Measurements from ENCODE around the gene TSPEAR. TPM values are rescaled to one million over a fixed set of nuclear protein-coding genes. Genes with fewer than 3 reads are reported as not detected.
"Not testable (repeated sequence)": the region's sequence is repeated elsewhere in the genome, so short reads cannot be mapped to it uniquely, and the experiment has no call there.

The TSPEAR gene
- total and polyA plus RNA-seq, 7 experiments from 2014 or later = 0.07 TPM; not detected in 6

DNA sequence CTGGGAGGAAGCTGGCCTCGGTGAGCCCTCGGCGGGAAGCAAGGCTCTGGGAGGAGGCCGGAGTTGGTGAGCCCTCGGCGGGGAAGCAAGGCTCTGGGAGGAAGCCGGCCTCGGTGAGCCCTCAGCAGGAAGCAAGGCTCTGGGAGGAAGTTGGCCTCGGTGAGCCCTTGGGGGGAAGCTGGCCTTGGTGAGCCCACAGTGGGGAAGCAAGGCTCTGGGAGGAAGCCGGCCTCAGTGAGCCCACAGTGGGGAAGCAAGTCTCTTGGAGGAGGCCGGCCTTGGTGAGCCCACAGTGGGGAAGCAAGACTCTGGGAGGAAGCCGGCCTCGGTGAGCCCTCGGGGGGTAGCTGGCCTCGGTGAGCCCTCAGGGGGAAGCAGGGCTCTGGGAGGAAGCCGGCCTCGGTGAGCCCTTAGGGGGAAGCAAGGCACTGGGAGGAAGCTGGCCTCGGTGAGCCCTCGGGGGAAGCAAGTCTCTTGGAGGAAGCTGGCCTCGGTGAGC, 207.4 kb downstream of the TSPEAR start:
- DNase-seq = peak in 1 of 9 donors; percentile 13
- Mint-ChIP-seq H3K9me3 (no peaks in the 10 kb centered on the region), H3K4me1 (peaks cover 0 to 9% (median 4%) of the 10 kb centered on the region in 7 donors), H3K27me3 (no peaks in the 10 kb centered on the region), H3K4me3 (peak overlapping the region in 3 of 10 donors; percentile 5 to 25 (median 19)), H3K36me3 (no peaks in the 10 kb centered on the region), H3K27ac (peak overlapping the region in 3 of 9 donors; percentile 12 to 84 (median 12))
- H3K4me3 ChIP-seq (ENCODE audit: low read length) = no peak overlapping the region
- CTCF ChIA-PET = interaction anchor here (0.7 to 1.5 kb wide), 2 partner anchors 183 to 289 kb away, joined by 3 to 4 read pairs; no protein-coding TSS in a partner anchor
- peak overlapping the region; percentile 7 for H3K27ac ChIP-seq (ENCODE audit: low read depth, low read length)
- ATAC-seq = no peak
- POLR2A ChIA-PET = interaction anchor here (0.7 kb wide), 1 partner anchor 71 kb away, joined by 3 read pairs; no protein-coding TSS in a partner anchor
- H3K9me3 ChIP-seq (ENCODE audit: control insufficient read depth in 2 of 3, low read length in 3 of 3) = no peaks in the 10 kb centered on the region
- no peaks in the 10 kb centered on the region for H3K4me1 ChIP-seq (ENCODE audit: control insufficient read depth in 2 of 2, insufficient read depth in 2 of 2, low read length in 2 of 2)
- intact Hi-C loops (cut with micrococcal nuclease) = no loop called here
- H3K27me3 ChIP-seq (ENCODE audit: control insufficient read depth in 2 of 2, insufficient read depth in 2 of 2, low read length in 2 of 2) = no peaks in the 10 kb centered on the region
- no peaks in the 10 kb centered on the region for H3K36me3 ChIP-seq (ENCODE audit: control insufficient read depth in 2 of 3, insufficient read depth in 3 of 3, low read length in 3 of 3)

DNA sequence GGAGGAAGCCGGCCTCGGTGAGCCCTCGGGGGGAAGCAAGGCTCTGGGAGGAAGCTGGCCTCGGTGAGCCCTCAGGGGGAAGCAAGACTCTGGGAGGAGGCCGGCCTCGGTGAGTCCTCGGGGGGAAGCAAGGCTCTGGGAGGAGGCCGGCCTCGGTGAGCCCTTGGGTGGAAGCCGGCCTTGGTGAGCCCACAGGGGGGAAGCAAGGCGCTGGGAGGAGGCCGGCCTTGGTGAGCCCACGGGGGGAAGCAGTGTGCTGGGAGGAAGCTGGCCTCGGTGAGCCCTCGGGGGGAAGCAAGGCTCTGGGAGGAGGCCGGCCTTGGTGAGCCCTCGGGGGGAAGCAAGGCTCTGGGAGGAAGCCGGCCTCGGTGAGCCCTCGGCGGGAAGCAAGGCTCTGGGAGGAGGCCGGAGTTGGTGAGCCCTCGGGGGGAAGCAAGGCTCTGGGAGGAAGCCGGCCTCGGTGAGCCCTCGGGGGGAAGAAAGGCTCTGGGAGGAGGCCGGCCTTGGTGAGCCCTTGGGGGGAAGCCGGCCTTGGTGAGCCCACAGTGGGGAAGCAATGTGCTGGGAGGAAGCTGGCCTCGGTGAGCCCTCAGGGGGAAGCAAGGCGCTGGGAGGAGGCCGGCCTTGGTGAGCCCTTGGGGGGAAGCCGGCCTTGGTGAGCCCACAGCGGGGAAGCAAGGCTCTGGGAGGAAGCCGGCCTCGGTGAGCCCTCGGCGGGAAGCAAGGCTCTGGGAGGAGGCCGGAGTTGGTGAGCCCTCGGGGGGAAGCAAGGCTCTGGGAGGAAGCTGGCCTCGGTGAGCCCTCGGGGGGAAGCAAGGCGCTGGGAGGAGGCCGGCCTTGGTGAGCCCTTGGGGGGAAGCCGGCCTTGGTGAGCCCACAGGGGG, 208.1 kb downstream of the TSPEAR start:
- POLR2A ChIA-PET = interaction anchor here (0.7 to 0.8 kb wide), 2 partner anchors 12 to 71 kb away, joined by 3 to 4 read pairs; no protein-coding TSS in a partner anchor
- CTCF ChIA-PET = interaction anchor here (0.7 to 2.2 kb wide), 2 partner anchors 8 to 184 kb away, joined by 3 to 9 read pairs; no protein-coding TSS in a partner anchor
- H3K9me3 Mint-ChIP-seq; H3K36me3 Mint-ChIP-seq; intact Hi-C loops (cut with micrococcal nuclease); H3K36me3 ChIP-seq (ENCODE audit: control insufficient read depth in 2 of 3, insufficient read depth in 3 of 3, low read length in 3 of 3); ATAC-seq; DNase-seq; H3K27me3 ChIP-seq (ENCODE audit: control insufficient read depth in 2 of 2, insufficient read depth in 2 of 2, low read length in 2 of 2); H3K4me1 Mint-ChIP-seq; H3K27ac ChIP-seq (ENCODE audit: low read depth, low read length); H3K4me1 ChIP-seq (ENCODE audit: control insufficient read depth in 2 of 2, insufficient read depth in 2 of 2, low read length in 2 of 2); H3K27me3 Mint-ChIP-seq; H3K4me3 ChIP-seq (ENCODE audit: low read length); H3K9me3 ChIP-seq (ENCODE audit: control insufficient read depth in 2 of 3, low read length in 3 of 3): not testable (repeated sequence)
- Mint-ChIP-seq H3K4me3 (peak overlapping the region in 1 of 10 donors; percentile 25), H3K27ac (peak overlapping the region in 1 of 9 donors; percentile 84)

DNA sequence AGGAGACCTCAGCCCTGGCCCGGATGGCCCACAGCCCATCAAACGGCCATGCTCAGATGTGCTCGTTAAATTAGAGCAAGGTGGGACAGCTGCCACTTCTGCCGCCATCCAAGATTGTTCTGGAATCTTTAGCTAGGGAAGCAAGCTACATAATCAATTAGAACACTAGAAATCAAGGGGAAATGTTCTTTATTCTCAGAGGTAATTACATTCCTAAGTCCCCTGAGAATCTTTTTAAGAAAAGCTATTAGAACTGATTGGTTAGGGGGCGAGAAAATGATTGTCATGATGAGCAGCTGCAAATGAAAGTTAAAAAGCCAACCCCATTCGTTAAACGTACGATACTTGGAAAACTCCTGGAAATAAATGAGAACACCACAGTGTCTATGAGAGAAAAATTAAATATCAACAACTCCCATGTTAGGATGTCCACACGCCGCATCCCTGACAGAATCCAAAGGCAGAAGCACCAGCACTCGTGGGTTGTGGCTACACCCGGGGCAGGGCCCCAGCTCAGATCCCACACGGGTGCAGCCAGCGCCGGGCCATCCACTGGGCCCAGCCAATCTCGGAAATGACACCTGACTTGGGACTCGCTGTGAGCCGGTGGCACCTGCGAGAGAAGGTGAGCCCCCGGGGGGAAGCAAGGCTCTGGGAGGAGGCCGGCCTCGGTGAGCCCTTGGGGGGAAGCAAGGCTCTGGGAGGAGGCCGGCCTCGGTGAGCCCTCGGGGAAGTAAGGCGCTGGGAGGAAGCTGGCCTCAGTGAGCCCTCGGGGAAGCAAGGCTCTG, 209.0 kb downstream of the TSPEAR start:
- ChIA-PET POLR2A (interaction anchor here (0.8 kb wide), 1 partner anchor 11 kb away, joined by 4 read pairs; no protein-coding TSS in a partner anchor), CTCF (interaction anchor here (2.2 kb wide), 1 partner anchor 9 kb away, joined by 9 read pairs; no protein-coding TSS in a partner anchor)
- Mint-ChIP-seq H3K27me3 (peaks cover 0 to 6% (median 3%) of the 10 kb centered on the region in 5 donors), H3K4me1 (peaks cover 0 to 10% (median 4%) of the 10 kb centered on the region in 7 donors), H3K9me3 (no peaks in the 10 kb centered on the region), H3K36me3 (no peaks in the 10 kb centered on the region), H3K4me3 (no peak overlapping the region), H3K27ac (peak overlapping the region in 3 of 9 donors; percentile 20 to 72 (median 38))
- no peaks in the 10 kb centered on the region for H3K9me3 ChIP-seq (ENCODE audit: control insufficient read depth in 2 of 3, low read length in 3 of 3)
- no peak overlapping the region for H3K4me3 ChIP-seq (ENCODE audit: low read length)
- H3K4me1 ChIP-seq (ENCODE audit: control insufficient read depth in 2 of 2, insufficient read depth in 2 of 2, low read length in 2 of 2) = no peaks in the 10 kb centered on the region
- no peak for ATAC-seq
- intact Hi-C loops (cut with micrococcal nuclease) = no loop called here
- H3K27ac ChIP-seq (ENCODE audit: low read depth, low read length) = no peak overlapping the region
- DNase-seq = no peak
- H3K36me3 ChIP-seq (ENCODE audit: control insufficient read depth in 2 of 3, insufficient read depth in 3 of 3, low read length in 3 of 3) = no peaks in the 10 kb centered on the region
- no peaks in the 10 kb centered on the region for H3K27me3 ChIP-seq (ENCODE audit: control insufficient read depth in 2 of 2, insufficient read depth in 2 of 2, low read length in 2 of 2)

DNA sequence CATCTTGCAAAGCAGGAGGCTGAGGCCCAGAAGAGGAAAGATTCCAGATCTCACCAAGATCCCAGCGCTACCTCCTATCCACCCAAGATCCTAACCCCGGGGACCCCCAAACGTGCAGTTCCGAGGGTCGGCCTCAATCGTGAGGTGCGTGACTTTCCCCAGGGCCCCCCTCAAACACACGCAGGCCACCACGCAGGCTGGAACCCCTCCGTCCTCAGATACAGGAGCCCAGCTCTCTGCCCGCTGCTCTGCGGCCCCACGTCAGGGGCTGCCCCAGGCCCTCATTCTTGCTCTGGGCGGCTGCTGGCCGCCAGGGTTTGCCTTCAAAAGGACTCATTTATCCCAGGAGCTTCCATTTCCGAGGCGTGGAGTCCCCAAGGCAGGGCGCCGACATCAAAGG, 211.3 kb downstream of the TSPEAR start:
- Histone ChIP-seq H3K4me1 (ENCODE audit: control insufficient read depth in 2 of 2, insufficient read depth in 2 of 2, low read length in 2 of 2) (no peaks in the 10 kb centered on the region), H3K4me3 (ENCODE audit: low read length) (no peak overlapping the region), H3K36me3 (ENCODE audit: control insufficient read depth in 2 of 3, insufficient read depth in 3 of 3, low read length in 3 of 3) (no peaks in the 10 kb centered on the region), H3K27me3 (ENCODE audit: control insufficient read depth in 2 of 2, insufficient read depth in 2 of 2, low read length in 2 of 2) (no peaks in the 10 kb centered on the region), H3K27ac (ENCODE audit: low read depth, low read length) (no peak overlapping the region), H3K9me3 (ENCODE audit: control insufficient read depth in 2 of 3, low read length in 3 of 3) (no peaks in the 10 kb centered on the region)
- DNase-seq (no peak), ATAC-seq (no peak)
- H3K27ac Mint-ChIP-seq = no peak overlapping the region
- no peak overlapping the region for H3K4me3 Mint-ChIP-seq
- CTCF ChIA-PET = interaction anchor here (1.2 kb wide), 1 partner anchor 10 kb away, joined by 5 read pairs; no protein-coding TSS in a partner anchor
- H3K4me1 Mint-ChIP-seq = peaks cover 0 to 10% (median 4%) of the 10 kb centered on the region in 7 donors
- intact Hi-C loops (cut with micrococcal nuclease) = no loop called here
- POLR2A ChIA-PET = no interaction called here
- peaks cover 0 to 10% (median 5%) of the 10 kb centered on the region in 5 donors for H3K27me3 Mint-ChIP-seq
- peaks cover 0 to 2% (median 0%) of the 10 kb centered on the region in 11 donors for H3K9me3 Mint-ChIP-seq
- H3K36me3 Mint-ChIP-seq = peaks cover 0 to 3% (median 0%) of the 10 kb centered on the region in 5 donors

GRCh38 chr21:44499631-44500030, 211.7 kb downstream of the TSPEAR start:
- H3K4me1 Mint-ChIP-seq = peaks cover 0 to 10% (median 4%) of the 10 kb centered on the region in 7 donors
- Histone ChIP-seq H3K27me3 (ENCODE audit: control insufficient read depth in 2 of 2, insufficient read depth in 2 of 2, low read length in 2 of 2) (no peaks in the 10 kb centered on the region), H3K4me3 (ENCODE audit: low read length) (no peak overlapping the region), H3K36me3 (ENCODE audit: control insufficient read depth in 2 of 3, insufficient read depth in 3 of 3, low read length in 3 of 3) (no peaks in the 10 kb centered on the region), H3K27ac (ENCODE audit: low read depth, low read length) (no peak overlapping the region), H3K4me1 (ENCODE audit: control insufficient read depth in 2 of 2, insufficient read depth in 2 of 2, low read length in 2 of 2) (no peaks in the 10 kb centered on the region), H3K9me3 (ENCODE audit: control insufficient read depth in 2 of 3, low read length in 3 of 3) (no peaks in the 10 kb centered on the region)
- peaks cover 0 to 2% (median 0%) of the 10 kb centered on the region in 11 donors for H3K9me3 Mint-ChIP-seq
- H3K27me3 Mint-ChIP-seq = peaks cover 0 to 10% (median 5%) of the 10 kb centered on the region in 5 donors
- no peak overlapping the region for H3K27ac Mint-ChIP-seq
- H3K4me3 Mint-ChIP-seq = no peak overlapping the region
- intact Hi-C loops (cut with micrococcal nuclease) = no loop called here
- ATAC-seq (no peak), DNase-seq (no peak)
- CTCF ChIA-PET = no interaction called here
- H3K36me3 Mint-ChIP-seq = peaks cover 0 to 3% (median 0%) of the 10 kb centered on the region in 5 donors
- POLR2A ChIA-PET = no interaction called here

GRCh38 chr21:44499211-44499560, 212.2 kb downstream of the TSPEAR start:
- H3K27me3 Mint-ChIP-seq = peaks cover 0 to 10% (median 5%) of the 10 kb centered on the region in 5 donors
- no peaks in the 10 kb centered on the region for H3K27me3 ChIP-seq (ENCODE audit: control insufficient read depth in 2 of 2, insufficient read depth in 2 of 2, low read length in 2 of 2)
- H3K4me1 Mint-ChIP-seq = peaks cover 0 to 10% (median 3%) of the 10 kb centered on the region in 7 donors
- CTCF ChIA-PET = no interaction called here
- no peak overlapping the region for H3K27ac ChIP-seq (ENCODE audit: low read depth, low read length)
- ATAC-seq = no peak
- peaks cover 0 to 2% (median 0%) of the 10 kb centered on the region in 11 donors for H3K9me3 Mint-ChIP-seq
- POLR2A ChIA-PET = no interaction called here
- no peak for DNase-seq
- no peaks in the 10 kb centered on the region for H3K4me1 ChIP-seq (ENCODE audit: control insufficient read depth in 2 of 2, insufficient read depth in 2 of 2, low read length in 2 of 2)
- H3K36me3 Mint-ChIP-seq = peaks cover 0 to 3% (median 0%) of the 10 kb centered on the region in 5 donors
- no peak overlapping the region for H3K27ac Mint-ChIP-seq
- H3K4me3 ChIP-seq (ENCODE audit: low read length) = no peak overlapping the region
- intact Hi-C loops (cut with micrococcal nuclease) = no loop called here
- H3K36me3 ChIP-seq (ENCODE audit: control insufficient read depth in 2 of 3, insufficient read depth in 3 of 3, low read length in 3 of 3) = no peaks in the 10 kb centered on the region
- no peaks in the 10 kb centered on the region for H3K9me3 ChIP-seq (ENCODE audit: control insufficient read depth in 2 of 3, low read length in 3 of 3)
- H3K4me3 Mint-ChIP-seq = no peak overlapping the region
